A549 (cell line): ENCODE data around the gene C20orf141. TPM values are rescaled to one million over a fixed set of nuclear protein-coding genes. Genes with fewer than 3 reads are reported as not detected.

Source experiments
- ATAC-seq, 2 experiments: fragments of 200-7000 bp in 1 of 2; fragments of >200 bp in 1 of 2; cut with Nextera tagmentation in 1 of 2; cut with Tn5 transposase in 1 of 2; 3 replicates each; pipeline versions ENCODE4 v1.8.0 to v1.9.1; 2018 to 2020; ENCODE audit warnings: mild to moderate bottlenecking in 1 of 2, moderate library complexity in 1 of 2
- CTCF ChIA-PET: fragments of 300-600 bp; sonication (Branson Sonifier 250); formaldehyde crosslinking; extraction: SDS; loops from one replicate; lab custom pipeline; 2021; ENCODE audit warnings: antibody characterized with exemption, inconsistent platforms; lab: Yijun Ruan, JAX
- POLR2A ChIA-PET: fragments of 350-600 bp; formaldehyde crosslinking; extraction: SDS; loops from one replicate; lab custom pipeline; 2021; ENCODE audit warnings: antibody characterized with exemption, inconsistent platforms; lab: Yijun Ruan, JAX
- DNase-seq, 2 experiments: peaks; one replicate each; pipeline versions ENCODE4 v3.0.0 to v3.0.0-alpha.2; 2011 to 2016; ENCODE audit warnings: low read depth in 1 of 2, low spot score in 1 of 2
- FAIRE-seq: peaks from 2 replicates; lab custom pipeline; 2011; peaks lifted over from hg19 to GRCh38; lab: Jason Lieb, UNC
- H3K27ac ChIP-seq, 2 experiments: fragments of >200 bp; sonication (Bioruptor Twin); formaldehyde crosslinking; 3 replicates each; pipeline ENCODE4 v1.5.1; 2016 to 2017
- H3K4me1 ChIP-seq: fragments of >200 bp; sonication (Bioruptor Twin); formaldehyde crosslinking; 3 replicates; pipeline ENCODE4 v1.6.1; 2016
- H3K4me2 ChIP-seq: fragments of >200 bp; sonication (Bioruptor Twin); formaldehyde crosslinking; 3 replicates; pipeline ENCODE4 v1.6.1; 2016
- H3K4me3 ChIP-seq: fragments of >200 bp; sonication (Bioruptor Twin); formaldehyde crosslinking; 3 replicates; pipeline ENCODE4 v1.5.1; 2016
- H3K9me3 ChIP-seq: fragments of >200 bp; sonication (Bioruptor Twin); formaldehyde crosslinking; 3 replicates; pipeline ENCODE4 v1.6.1; 2016
- CHD2 ChIP-seq: fragments of 150-350 bp; IDR thresholded peaks from 2 replicates; pipeline ENCODE4 v1.6.1; 2014; ENCODE audit warnings: low read length; ENCODE audit not compliant: partially characterized antibody
- EHF ChIP-seq: fragments of 250-450 bp; sonication (Bioruptor Pico); IDR thresholded peaks from 2 replicates; pipeline ENCODE4 v1.5.0; 2020; ENCODE audit warnings: mild to moderate bottlenecking
- EHMT2 ChIP-seq: fragments of 200-600 bp; sonication (generic); IDR thresholded peaks from 2 replicates; pipeline ENCODE4 v1.6.1; 2016; ENCODE audit warnings: antibody characterized with exemption, low read depth, mild to moderate bottlenecking, moderate library complexity
- FOSB ChIP-seq: fragments of 250-450 bp; sonication (Bioruptor Pico); IDR thresholded peaks from 2 replicates; pipeline ENCODE4 v1.5.0; 2020; ENCODE audit warnings: mild to moderate bottlenecking, moderate library complexity
- FOSL2 ChIP-seq, 2 experiments: fragments of 450-650 bp in 1 of 2; fragments of >200 bp in 1 of 2; sonication (Bioruptor Twin) in 1 of 2; formaldehyde crosslinking; IDR thresholded peaks; 2 replicates each; pipeline versions ENCODE4 v1.5.0 to v1.6.1; 2016 to 2020; ENCODE audit warnings: mild to moderate bottlenecking in 1 of 2, moderate library complexity in 1 of 2
- FOXS1 ChIP-seq: fragments of 250-450 bp; sonication (Bioruptor Pico); IDR thresholded peaks from 2 replicates; pipeline ENCODE4 v1.5.0; 2020; ENCODE audit warnings: mild to moderate bottlenecking, moderate library complexity
- HOXA7 ChIP-seq: fragments of 250-450 bp; sonication (Bioruptor Pico); IDR thresholded peaks from 2 replicates; pipeline ENCODE4 v1.5.0; 2020; ENCODE audit warnings: mild to moderate bottlenecking, moderate library complexity
- HOXB5 ChIP-seq: fragments of 250-450 bp; sonication (Bioruptor Pico); IDR thresholded peaks from 2 replicates; pipeline ENCODE4 v1.5.0; 2020; ENCODE audit warnings: mild to moderate bottlenecking, moderate library complexity
- KDM1A ChIP-seq: fragments of 200-600 bp; sonication (generic); IDR thresholded peaks from 2 replicates; pipeline ENCODE4 v1.6.1; 2016; ENCODE audit warnings: low read depth, mild to moderate bottlenecking
- KDM5A ChIP-seq: fragments of 200-600 bp; sonication (generic); IDR thresholded peaks from 2 replicates; pipeline ENCODE4 v1.6.1; 2016; ENCODE audit warnings: antibody characterized with exemption, mild to moderate bottlenecking
- RAD21 ChIP-seq, 2 experiments: fragments of >200 bp in 1 of 2; sonication (Bioruptor Twin) in 1 of 2; formaldehyde crosslinking in 1 of 2; IDR thresholded peaks in 1 of 2; conservative IDR thresholded peaks in 1 of 2; 2 replicates in 1 of 2; 3 replicates in 1 of 2; pipeline ENCODE4 v1.6.1; 2012 to 2018; ENCODE audit warnings: inconsistent platforms in 1 of 2
- RARB ChIP-seq: fragments of 250-450 bp; sonication (Bioruptor Pico); IDR thresholded peaks from 2 replicates; pipeline ENCODE4 v1.8.0; 2021; ENCODE audit warnings: mild to moderate bottlenecking, moderate library complexity
- RFX5 ChIP-seq: fragments of 450-650 bp; IDR thresholded peaks from 2 replicates; pipeline ENCODE4 v1.7.1; 2014; ENCODE audit warnings: antibody characterized with exemption, mild to moderate bottlenecking, moderate library complexity
- SMC3 ChIP-seq: fragments of >200 bp; sonication (Bioruptor Twin); formaldehyde crosslinking; IDR thresholded peaks from 3 replicates; pipeline ENCODE4 v1.6.1; 2018; ENCODE audit warnings: inconsistent platforms
- TP53 ChIP-seq: fragments of 250-450 bp; sonication (Bioruptor Pico); IDR thresholded peaks from 2 replicates; pipeline ENCODE4 v1.5.0; 2021; ENCODE audit warnings: mild to moderate bottlenecking, moderate library complexity
- WGBS: methylation state at CpG from one replicate; pipeline ENCODE4 v1.1.6; 2017; ENCODE audit errors: missing lambda C conversion rate; 5-methylcytosine and 5-hydroxymethylcytosine counted together
- polyA plus RNA-seq, 4 experiments: library from polyadenylated mRNA; depleted of rRNA in 3 of 4; stranded (reverse); fragments of >200 nt; fragmentation: RNase III in 1 of 4; extraction: RNeasy Plus Mini Kit Qiagen cat#74134 plus additional on column Dnase treatment in 1 of 4; gene quantifications; 2 replicates in 3 of 4; 3 replicates in 1 of 4; pipeline ENCODE4 v1.2.3, GENCODE V29; 2011 to 2017
- TF ChIP-seq, protein P1 (sequence below): fragments of >200 bp; sonication (Bioruptor Twin); formaldehyde crosslinking; IDR thresholded peaks from 3 replicates; pipeline ENCODE4 v1.5.1; 2016
- TF ChIP-seq, protein P2 (sequence below): fragments of 450-650 bp; IDR thresholded peaks from 2 replicates; pipeline ENCODE4 v1.6.1; 2014; ENCODE audit warnings: antibody characterized with exemption
- TF ChIP-seq, protein P3 (sequence below): fragments of 150-350 bp; IDR thresholded peaks from 2 replicates; pipeline ENCODE4 v1.6.1; 2014; ENCODE audit warnings: low read depth, mild to moderate bottlenecking, low read length

The C20orf141 gene
- polyA plus RNA-seq, 2 of the 4 experiments (the other 2 are of a cell fraction): 0.16 to 0.56 TPM

DNA sequence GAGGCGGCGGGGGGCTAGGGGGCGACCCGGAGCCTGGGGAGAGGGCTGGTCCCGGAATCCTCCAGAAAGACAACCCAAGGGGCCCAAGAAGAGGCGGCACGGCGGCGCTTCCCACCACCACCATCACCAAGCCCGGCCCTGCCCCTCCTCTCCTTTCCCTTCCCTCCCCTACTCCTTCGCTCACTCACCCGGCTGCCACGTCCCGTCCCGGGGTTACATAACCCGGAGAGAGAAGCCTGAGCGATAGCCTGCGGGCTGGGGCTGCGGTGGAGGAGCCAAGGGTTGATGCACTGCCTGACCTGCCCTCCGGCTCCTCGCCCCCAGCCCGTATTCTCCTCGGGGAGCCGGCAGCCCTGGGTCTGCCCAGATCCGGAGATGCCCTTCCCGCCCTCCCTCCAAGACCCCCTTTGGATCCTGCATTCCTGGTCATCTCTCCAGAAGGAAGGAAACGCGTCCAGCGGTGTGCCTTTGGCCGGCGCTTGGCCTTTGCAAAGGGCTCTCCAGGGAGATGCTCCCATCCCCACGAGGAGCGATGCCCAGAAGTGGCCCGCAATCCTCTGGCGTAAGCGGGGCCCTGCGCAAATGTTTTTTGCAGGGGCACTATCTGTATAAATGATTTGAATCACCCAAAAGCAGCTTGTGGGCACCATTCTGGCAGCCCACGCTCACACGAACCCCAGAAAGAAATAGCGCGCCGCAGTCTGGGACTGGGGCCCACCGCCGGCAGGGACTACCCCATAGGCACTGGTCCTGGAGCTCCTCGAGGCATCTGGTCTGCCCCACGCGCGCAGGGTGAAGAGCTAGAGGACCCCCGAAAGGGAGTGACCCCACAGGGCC, 9.7 kb upstream of the C20orf141 start:
- CTCF ChIA-PET: interaction anchor here (0.6 to 4.4 kb wide), 3 partner anchors 10 to 98 kb away, joined by 4 to 12 read pairs (median 6); partner anchors contain the start of gene C20orf141
- Histone ChIP-seq H3K27ac (no peak overlapping the region), H3K4me2 (peak overlapping the region; percentile 20; the same call in 1 of the 3 replicates), H3K4me1 (peaks cover 8% of the 10 kb centered on the region; the same call in 2 of the 3 replicates)
- ATAC-seq: peak; percentile 47 to 56; a peak in 3 of 6 replicates
- TF ChIP-seq EHF (CRISPR knock-in tag) (no peak), FOSL2 (IDR thresholded peaks at IDR 0.05) (no peak), FOSL2 (CRISPR knock-in tag; IDR thresholded peaks at IDR 0.05) (no peak), FOXS1 (CRISPR knock-in tag) (no peak), EHMT2 (no peak), RARB (CRISPR knock-in tag) (no peak), RFX5 (no peak), KDM1A (no peak)
- TF ChIP-seq, protein P1, sequence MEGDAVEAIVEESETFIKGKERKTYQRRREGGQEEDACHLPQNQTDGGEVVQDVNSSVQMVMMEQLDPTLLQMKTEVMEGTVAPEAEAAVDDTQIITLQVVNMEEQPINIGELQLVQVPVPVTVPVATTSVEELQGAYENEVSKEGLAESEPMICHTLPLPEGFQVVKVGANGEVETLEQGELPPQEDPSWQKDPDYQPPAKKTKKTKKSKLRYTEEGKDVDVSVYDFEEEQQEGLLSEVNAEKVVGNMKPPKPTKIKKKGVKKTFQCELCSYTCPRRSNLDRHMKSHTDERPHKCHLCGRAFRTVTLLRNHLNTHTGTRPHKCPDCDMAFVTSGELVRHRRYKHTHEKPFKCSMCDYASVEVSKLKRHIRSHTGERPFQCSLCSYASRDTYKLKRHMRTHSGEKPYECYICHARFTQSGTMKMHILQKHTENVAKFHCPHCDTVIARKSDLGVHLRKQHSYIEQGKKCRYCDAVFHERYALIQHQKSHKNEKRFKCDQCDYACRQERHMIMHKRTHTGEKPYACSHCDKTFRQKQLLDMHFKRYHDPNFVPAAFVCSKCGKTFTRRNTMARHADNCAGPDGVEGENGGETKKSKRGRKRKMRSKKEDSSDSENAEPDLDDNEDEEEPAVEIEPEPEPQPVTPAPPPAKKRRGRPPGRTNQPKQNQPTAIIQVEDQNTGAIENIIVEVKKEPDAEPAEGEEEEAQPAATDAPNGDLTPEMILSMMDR: no peak
- TF ChIP-seq, protein P2, sequence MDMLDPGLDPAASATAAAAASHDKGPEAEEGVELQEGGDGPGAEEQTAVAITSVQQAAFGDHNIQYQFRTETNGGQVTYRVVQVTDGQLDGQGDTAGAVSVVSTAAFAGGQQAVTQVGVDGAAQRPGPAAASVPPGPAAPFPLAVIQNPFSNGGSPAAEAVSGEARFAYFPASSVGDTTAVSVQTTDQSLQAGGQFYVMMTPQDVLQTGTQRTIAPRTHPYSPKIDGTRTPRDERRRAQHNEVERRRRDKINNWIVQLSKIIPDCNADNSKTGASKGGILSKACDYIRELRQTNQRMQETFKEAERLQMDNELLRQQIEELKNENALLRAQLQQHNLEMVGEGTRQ: no peak
- TF ChIP-seq, protein P3, sequence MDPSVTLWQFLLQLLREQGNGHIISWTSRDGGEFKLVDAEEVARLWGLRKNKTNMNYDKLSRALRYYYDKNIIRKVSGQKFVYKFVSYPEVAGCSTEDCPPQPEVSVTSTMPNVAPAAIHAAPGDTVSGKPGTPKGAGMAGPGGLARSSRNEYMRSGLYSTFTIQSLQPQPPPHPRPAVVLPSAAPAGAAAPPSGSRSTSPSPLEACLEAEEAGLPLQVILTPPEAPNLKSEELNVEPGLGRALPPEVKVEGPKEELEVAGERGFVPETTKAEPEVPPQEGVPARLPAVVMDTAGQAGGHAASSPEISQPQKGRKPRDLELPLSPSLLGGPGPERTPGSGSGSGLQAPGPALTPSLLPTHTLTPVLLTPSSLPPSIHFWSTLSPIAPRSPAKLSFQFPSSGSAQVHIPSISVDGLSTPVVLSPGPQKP: no peak
- TF ChIP-seq, all 56 proteins: peak for 0
- no peak for FAIRE-seq
- no peak overlapping the region for H3K4me3 ChIP-seq
- no peak for DNase-seq
- POLR2A ChIA-PET: no interaction called here
- H3K9me3 ChIP-seq: peaks cover 15% of the 10 kb centered on the region; the same call in 2 of the 3 replicates
- WGBS: 48% methylated on average over 40 of the region's 49 CpGs

DNA sequence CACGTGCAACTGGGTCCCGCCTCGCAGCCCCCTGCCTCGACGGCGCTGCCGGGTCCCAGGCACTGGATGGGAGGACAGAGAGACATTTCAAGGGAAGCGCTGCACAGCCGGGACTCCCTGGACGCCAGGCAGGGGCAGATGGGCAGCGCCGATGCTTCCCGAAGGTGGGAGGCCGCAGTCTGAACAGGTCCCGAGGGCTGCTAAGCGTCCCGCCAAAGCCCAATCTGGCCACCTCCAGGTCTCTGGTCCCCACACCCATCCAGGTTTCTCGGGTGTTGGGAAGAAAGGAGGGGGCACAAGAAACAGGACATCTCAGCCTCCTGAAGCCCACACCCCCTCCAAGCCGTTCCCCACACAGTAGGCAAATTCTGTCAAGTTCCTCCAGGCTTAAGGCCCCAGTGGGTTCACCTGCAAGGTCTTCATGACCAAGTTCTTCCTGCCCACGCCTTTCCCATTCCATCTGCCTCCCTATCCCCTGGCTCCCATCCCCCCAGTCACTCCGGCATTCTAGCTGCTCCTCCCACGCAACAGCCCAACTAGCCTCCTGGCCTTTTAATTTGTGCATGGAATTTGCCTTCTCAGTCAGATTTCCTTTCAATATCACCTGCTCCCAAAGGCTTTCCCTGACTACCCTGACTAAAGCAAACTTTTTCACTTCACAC, 9.0 kb upstream of the C20orf141 start:
- H3K4me3 ChIP-seq: no peak overlapping the region
- 0 out of 3 replicates have a peak overlapping the region, but pooled peaks have one; percentile 8 for H3K4me2 ChIP-seq
- ChIA-PET CTCF (interaction anchor here (0.6 to 4.4 kb wide), 2 partner anchors 46 to 99 kb away, joined by 4 to 12 read pairs; no protein-coding TSS in a partner anchor), POLR2A (no interaction called here)
- H3K27ac ChIP-seq: no peak overlapping the region
- peaks cover 11% of the 10 kb centered on the region; the same call in 1 of the 3 replicates for H3K9me3 ChIP-seq
- peaks cover 8% of the 10 kb centered on the region; the same call in 2 of the 3 replicates for H3K4me1 ChIP-seq
- FAIRE-seq (no peak), ATAC-seq (peak in 1 of 2 experiments; percentile 14; a peak in 2 of 6 replicates), DNase-seq (no peak)
- TF ChIP-seq HOXA7 (no peak), FOSB (no peak), RFX5 (no peak), TP53 (CRISPR knock-in tag) (no peak), CHD2 (no peak), KDM5A (no peak), SMC3 (no peak), HOXB5 (CRISPR knock-in tag) (no peak), RAD21 (conservative IDR thresholded peaks at IDR 0.05 in 1 of 2, IDR thresholded peaks at IDR 0.05 in 1 of 2) (no peak), KDM1A (no peak)
- WGBS: 47% methylated on average over 22 of the region's 22 CpGs
